GM19438 (cell line): Measurements from ENCODE around the gene KIAA1586.
"Not testable (repeated sequence)": the region's sequence is repeated elsewhere in the genome, so short reads cannot be mapped to it uniquely, and the experiment has no call there.

Experiments
- ATAC-seq: cut with Tn5 transposase; IDR thresholded peaks from one replicate; pipeline ENCODE4 v1.9.1; 2021; ENCODE audit warnings: low read depth; ENCODE audit not compliant: unreplicated experiment

Gene KIAA1586, protein sequence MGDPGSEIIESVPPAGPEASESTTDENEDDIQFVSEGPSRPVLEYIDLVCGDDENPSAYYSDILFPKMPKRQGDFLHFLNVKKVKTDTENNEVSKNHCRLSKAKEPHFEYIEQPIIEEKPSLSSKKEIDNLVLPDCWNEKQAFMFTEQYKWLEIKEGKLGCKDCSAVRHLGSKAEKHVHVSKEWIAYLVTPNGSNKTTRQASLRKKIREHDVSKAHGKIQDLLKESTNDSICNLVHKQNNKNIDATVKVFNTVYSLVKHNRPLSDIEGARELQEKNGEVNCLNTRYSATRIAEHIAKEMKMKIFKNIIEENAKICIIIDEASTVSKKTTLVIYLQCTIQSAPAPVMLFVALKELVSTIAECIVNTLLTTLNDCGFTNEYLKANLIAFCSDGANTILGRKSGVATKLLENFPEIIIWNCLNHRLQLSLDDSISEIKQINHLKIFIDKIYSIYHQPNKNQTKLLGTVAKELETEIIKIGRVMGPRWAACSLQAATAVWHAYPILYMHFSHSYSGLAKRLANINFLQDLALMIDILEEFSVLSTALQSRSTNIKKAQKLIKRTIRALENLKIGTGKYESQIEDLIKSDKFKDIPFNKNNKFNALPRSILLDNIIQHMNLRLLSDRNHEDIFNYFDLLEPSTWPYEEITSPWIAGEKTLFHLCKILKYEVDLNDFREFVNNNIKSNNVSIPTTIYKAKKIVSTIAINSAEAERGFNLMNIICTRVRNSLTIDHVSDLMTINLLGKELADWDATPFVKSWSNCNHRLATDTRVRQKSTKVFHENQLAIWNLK

DNA sequence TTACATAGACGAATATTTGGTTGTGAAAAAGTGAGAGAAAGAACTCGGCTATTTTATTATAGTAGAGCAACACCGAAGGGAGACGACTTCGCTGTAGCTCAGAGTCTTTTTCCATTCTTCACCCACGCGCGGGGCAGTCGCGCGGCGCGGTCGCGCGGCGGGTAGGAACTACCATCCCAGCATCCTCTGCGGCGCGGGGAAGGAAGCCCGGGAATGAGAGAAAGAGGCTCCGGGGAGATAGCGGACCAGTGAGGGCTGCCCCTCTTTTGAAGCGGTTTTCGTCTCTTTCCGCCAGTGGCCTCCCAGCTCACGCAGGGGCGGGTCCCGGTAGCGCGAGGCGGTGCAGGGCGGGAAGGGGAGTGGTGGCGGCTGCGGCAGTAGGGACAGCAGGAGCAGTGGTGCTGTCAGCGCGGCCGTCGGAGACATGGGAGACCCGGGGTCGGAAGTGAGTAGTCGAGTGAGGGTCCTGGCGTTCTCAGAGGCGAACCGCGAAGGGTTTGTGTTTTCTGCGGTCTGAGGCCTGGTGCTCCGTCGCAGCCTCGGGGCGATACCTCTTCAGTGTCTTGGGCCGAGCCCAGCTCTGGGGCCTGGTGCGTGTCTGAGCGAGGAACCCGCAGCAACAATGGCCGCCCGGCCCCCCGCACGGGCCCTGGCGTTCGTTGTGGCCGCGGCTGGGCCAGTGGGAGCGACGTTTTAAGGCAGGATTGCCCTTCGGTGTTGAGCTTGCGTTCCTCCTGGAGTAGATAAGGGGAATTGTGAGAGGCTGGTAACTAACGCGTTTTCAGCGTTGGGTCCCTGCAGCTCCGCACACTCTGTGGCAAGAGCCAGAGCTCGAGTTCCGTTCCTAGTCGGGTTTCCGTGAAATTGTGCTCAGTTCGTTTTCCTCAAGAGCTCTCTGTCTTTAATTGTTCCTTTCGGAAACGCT, at the start of gene KIAA1586:
TSS of gene KIAA1586 (plus strand) at position 362 of the 925 bp plus-strand sequence. CDS start at position 425, 63 bp downstream.
- peak; percentile 97 for ATAC-seq

DNA sequence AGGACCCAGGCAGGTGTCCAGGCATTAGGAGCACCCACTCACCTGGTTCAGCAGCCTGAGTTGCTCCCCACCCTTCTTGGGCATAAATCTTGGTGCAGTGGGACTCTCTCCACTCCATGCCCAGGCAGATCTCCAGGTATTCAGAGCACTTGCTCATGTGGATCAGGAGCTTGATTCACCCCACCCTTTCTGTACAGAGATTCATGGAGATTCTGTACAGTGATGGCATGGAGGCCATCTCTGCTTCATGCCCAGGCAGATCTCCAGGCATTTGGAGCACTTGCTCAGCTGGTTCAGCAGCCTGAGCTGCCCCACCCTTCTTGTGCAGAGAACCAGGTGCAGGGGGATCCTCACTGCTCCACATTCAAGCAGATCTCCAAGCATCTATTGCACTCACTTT, 47.4 kb upstream of the KIAA1586 start:
- ATAC-seq = no peak

DNA sequence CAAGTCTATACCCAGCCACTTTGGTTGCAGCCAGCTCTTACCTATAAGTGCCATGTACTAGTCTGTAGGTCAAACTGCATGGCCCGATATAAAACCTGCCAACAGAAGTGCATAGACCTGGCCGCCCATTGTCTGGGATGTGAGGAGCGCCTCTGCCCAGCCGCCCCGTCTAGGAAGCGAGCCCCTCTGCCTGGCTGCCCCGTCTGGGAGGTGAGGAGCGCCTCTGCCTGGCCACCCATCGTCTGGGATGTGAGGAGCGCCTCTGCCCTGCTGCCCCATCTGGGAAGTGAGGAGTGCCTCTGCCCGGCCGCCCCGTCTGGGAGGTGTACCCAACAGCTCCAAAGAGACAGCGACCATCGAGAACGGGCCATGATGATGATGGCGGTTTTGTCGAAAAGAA, 46.7 kb upstream of the KIAA1586 start:
- not testable (repeated sequence) for ATAC-seq

GRCh38 chr6:57002197-57002596, 44.3 kb upstream of the KIAA1586 start:
- no peak for ATAC-seq

- ATAC-seq = no peak
These were observed 42.2 kb upstream of the KIAA1586 start for GRCh38 chr6:57004292-57004691.

- ATAC-seq = no peak
These were observed 40.4 kb upstream of the KIAA1586 start for GRCh38 chr6:57006101-57006500.

- not testable (repeated sequence) for ATAC-seq
These were observed 38.4 kb upstream of the KIAA1586 start for GRCh38 chr6:57008069-57008468.

GRCh38 chr6:57013521-57013926, 33.0 kb upstream of the KIAA1586 start:
- no peak for ATAC-seq

- no peak for ATAC-seq
These were observed 29.4 kb upstream of the KIAA1586 start for GRCh38 chr6:57017069-57017468.

DNA sequence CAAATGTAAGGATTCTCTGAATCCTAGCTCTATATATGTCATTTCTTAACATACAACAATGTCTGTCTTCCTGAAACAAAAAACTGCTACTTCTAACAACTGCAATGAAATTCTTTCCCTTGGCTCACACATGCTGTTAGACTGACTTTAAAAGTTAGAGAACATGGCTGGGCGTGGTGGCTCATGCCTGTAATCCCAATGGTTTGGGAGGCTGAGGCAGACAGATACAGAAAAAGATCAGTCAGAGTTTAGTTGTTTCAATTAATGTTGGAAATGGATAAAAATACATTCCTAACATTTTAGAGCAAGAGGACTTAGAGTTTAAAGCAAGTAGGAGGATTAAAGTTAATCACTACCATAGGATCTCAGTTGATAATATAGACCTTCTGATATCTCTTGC, 28.7 kb upstream of the KIAA1586 start:
- ATAC-seq = no peak

GRCh38 chr6:57019434-57019833, 27.1 kb upstream of the KIAA1586 start:
- ATAC-seq = no peak

DNA sequence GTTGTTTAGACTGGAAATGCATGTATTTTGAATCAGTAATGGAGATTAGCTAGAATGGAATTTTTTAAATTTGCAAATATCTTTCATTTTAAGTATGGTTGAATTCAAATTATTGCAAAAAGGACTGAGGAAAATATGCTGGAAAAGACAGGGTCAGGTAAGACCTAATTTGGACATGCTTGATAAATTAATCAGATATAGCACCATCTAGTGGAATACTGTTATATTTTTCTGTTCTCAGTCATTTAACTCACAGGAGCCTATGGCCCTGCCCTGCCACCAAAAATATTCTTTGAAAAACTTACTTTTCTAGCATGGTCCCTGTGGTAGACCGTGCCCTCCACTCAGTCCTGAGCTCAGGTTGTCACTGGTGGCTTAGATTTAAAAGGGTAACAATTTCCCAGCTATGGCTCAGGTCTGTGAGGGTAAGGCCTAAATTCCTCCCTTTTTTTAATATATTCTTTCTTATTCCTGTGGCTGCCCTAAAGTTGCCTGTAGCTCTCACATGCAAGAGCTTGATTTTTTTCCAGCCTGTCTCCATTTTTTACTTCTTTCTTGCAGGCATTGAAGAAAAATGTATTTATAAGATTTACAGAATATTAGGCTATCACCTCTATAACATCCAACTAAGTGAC, 25.3 kb upstream of the KIAA1586 start:
- ATAC-seq = no peak

GRCh38 chr6:57024321-57024720, 22.2 kb upstream of the KIAA1586 start:
- no peak for ATAC-seq

- ATAC-seq = no peak
These were observed 21.7 kb upstream of the KIAA1586 start for GRCh38 chr6:57024775-57025174.

DNA sequence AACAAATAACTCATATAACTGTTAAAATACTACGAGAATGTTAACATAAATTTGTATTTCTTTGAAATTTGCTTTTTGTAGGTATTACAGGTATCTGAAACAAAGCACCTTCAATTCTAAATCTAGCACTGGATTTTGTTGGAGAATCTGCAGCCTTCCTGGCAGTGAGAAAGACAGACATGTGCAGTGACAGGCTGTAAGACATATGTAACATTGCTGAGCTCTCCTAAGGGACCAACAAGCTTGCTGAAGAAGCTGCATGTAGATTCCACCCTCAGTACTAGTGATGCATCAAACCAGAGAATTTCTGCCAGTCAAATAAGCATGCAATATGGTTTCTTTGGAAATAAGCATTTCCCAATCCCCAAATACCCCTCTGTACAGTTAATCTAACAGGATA, 20.5 kb upstream of the KIAA1586 start:
- no peak for ATAC-seq

GRCh38 chr6:57027301-57027700, 19.2 kb upstream of the KIAA1586 start:
- ATAC-seq = no peak

DNA sequence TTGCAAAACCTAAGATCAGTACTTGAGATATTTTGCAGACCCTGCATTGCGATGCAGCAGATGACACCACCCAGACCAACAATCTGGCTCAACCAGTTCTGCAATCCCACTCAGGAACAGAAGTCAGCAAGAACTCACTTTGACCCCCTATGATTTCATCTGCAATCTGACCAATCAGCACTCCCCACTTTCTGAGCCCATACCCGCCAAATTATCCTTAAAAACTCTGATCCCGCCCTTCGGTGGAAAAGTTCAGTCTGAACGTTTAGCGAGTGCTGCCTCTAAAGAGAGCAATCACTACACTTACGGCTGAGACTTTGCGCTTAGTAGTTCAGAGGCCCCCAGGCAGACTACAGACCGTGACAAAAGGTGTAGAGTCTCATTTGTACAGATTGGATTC, 17.3 kb upstream of the KIAA1586 start:
- ATAC-seq = no peak

DNA sequence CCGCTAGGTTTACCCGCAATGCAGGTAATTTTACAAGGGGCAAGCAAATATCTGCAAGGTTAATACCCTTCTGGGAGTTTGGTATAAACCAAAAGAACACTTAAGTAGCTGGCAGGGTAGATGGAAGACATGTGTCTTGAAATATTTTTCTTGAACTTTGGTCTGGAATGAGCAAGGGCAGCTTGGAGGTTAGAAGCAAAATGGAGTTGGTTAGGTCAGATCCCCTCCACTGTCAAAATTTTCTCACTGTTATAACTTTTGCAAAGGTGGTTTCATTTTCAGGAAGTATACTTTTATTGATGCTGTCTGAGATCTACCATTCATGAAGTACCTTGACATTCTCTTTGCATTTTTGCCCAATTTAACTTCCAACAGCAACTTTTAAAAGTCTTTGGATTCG, 13.3 kb upstream of the KIAA1586 start:
- ATAC-seq = no peak

- no peak for ATAC-seq
These were observed 10.9 kb upstream of the KIAA1586 start for GRCh38 chr6:57035549-57035948.

DNA sequence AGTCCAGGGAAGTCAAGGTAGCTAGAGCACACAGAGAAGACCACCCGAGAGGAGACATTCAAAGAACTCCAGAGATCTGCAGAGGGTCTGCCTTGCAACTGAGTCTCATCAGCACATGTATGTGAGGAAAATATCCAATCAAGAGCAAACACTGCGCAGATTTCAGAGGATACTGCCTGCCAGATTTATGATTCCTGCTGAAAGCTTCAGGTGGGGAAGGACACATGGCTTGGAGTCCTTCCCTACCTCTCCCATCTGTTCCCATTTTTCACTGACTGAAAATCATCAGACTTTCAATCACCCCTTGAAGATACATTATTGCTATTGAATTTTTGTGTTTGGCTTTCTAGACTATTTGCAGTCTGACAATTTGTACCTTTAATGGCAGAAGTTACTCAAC, 7.6 kb upstream of the KIAA1586 start:
- no peak for ATAC-seq
